HPDE6-E6E7 (cell line): ENCODE data around the gene SH3PXD2A.

Experiments
- DNase-seq: peaks from one replicate; pipeline ENCODE4 v3.0.0; 2011; ENCODE audit warnings: missing footprints; ENCODE audit errors: extremely low spot score

The SH3PXD2A gene

GRCh38 chr10:103545771-103546281, 309.6 kb downstream of the SH3PXD2A start:
- DNase-seq, result no peak

GRCh38 chr10:103545366-103545765, 310.0 kb downstream of the SH3PXD2A start:
- DNase-seq, result no peak

- no peak for DNase-seq
These were observed 310.6 kb downstream of the SH3PXD2A start for GRCh38 chr10:103544657-103545310.
